Chondrocyte (in vitro differentiated cells): ENCODE measurements around the gene CBLN1. TPM values are rescaled to one million over a fixed set of nuclear protein-coding genes. Genes with fewer than 3 reads are reported as not detected.
"Not testable (repeated sequence)": the region's sequence is repeated elsewhere in the genome, so short reads cannot be mapped to it uniquely, and the experiment has no call there.

Experiments
- DNase-seq: peaks from one replicate; pipeline ENCODE4 v3.0.0; 2021; ENCODE audit warnings: mixed read lengths, low spot score
- H3K27ac Mint-ChIP-seq: one replicate; pipeline ENCODE4 v1.8.0; 2021; ENCODE audit warnings: mild to moderate bottlenecking, moderate library complexity, mixed read lengths; ENCODE audit not compliant: unreplicated experiment
- H3K27me3 Mint-ChIP-seq: 2 replicates; pipeline ENCODE4 v1.8.0; 2021; ENCODE audit warnings: low read depth, mixed read lengths
- H3K36me3 Mint-ChIP-seq: 2 replicates; pipeline ENCODE4 v1.8.0; 2021; ENCODE audit warnings: low read depth, mixed read lengths
- H3K4me1 Mint-ChIP-seq: 2 replicates; pipeline ENCODE4 v1.8.0; 2021; ENCODE audit warnings: low read depth, mild to moderate bottlenecking, mixed read lengths
- H3K4me3 Mint-ChIP-seq: one replicate; pipeline ENCODE4 v1.8.0; 2021; ENCODE audit warnings: mild to moderate bottlenecking, moderate library complexity, mixed read lengths; ENCODE audit not compliant: unreplicated experiment
- H3K9me3 Mint-ChIP-seq: 2 replicates; pipeline ENCODE4 v1.8.0; 2021; ENCODE audit warnings: low read depth, mixed read lengths
- CTCF ChIP-seq: fragments of 200-600 bp; sonication (generic); IDR thresholded peaks from 2 replicates; pipeline ENCODE4 v1.5.0; 2021; ENCODE audit warnings: antibody characterized with exemption, mild to moderate bottlenecking, moderate library complexity
- total RNA-seq: library from RNA; stranded (reverse); gene quantifications from 3 replicates; pipeline ENCODE4 v1.2.1, GENCODE V29; 2021

The CBLN1 gene
- total RNA-seq, 1 donor from 2014 or later = not detected

- no peak for TF ChIP-seq CTCF
- no peaks in the 10 kb centered on the region for H3K9me3 Mint-ChIP-seq
- H3K4me3 Mint-ChIP-seq = no peak overlapping the region
- no peaks in the 10 kb centered on the region for H3K36me3 Mint-ChIP-seq
- H3K4me1 Mint-ChIP-seq = no peaks in the 10 kb centered on the region
- DNase-seq = no peak
- no peaks in the 10 kb centered on the region for H3K27me3 Mint-ChIP-seq
- H3K27ac Mint-ChIP-seq = no peak overlapping the region
Measured at GRCh38 chr16:49250689-49251088, 30.9 kb downstream of the CBLN1 start.

- TF ChIP-seq CTCF = no peak
- Mint-ChIP-seq H3K27ac (no peak overlapping the region), H3K4me1 (no peaks in the 10 kb centered on the region), H3K4me3 (no peak overlapping the region), H3K27me3 (no peaks in the 10 kb centered on the region), H3K36me3 (no peaks in the 10 kb centered on the region), H3K9me3 (no peaks in the 10 kb centered on the region)
- DNase-seq = no peak
Measured at GRCh38 chr16:49248227-49248626, 33.4 kb downstream of the CBLN1 start.

- no peaks in the 10 kb centered on the region for H3K36me3 Mint-ChIP-seq
- H3K4me3 Mint-ChIP-seq = no peak overlapping the region
- no peak overlapping the region for H3K27ac Mint-ChIP-seq
- no peak for DNase-seq
- no peaks in the 10 kb centered on the region for H3K9me3 Mint-ChIP-seq
- H3K27me3 Mint-ChIP-seq = no peaks in the 10 kb centered on the region
- no peaks in the 10 kb centered on the region for H3K4me1 Mint-ChIP-seq
- TF ChIP-seq CTCF = no peak
Measured at GRCh38 chr16:49236216-49236615, 45.4 kb downstream of the CBLN1 start.

GRCh38 chr16:49228335-49228734 is 53.3 kb downstream of the CBLN1 start:
- not testable (repeated sequence) for H3K4me1 Mint-ChIP-seq, H3K27me3 Mint-ChIP-seq, H3K4me3 Mint-ChIP-seq, DNase-seq, H3K36me3 Mint-ChIP-seq, H3K27ac Mint-ChIP-seq, H3K9me3 Mint-ChIP-seq

Other genes starting within 250 kb of the CBLN1 start
- not detected in 3 replicates for gene C16orf78, start 92.0 kb upstream of the CBLN1 start, total RNA-seq